NB4 (cell line): ENCODE measurements around the gene HYAL1.

Experiments
- MYC ChIP-seq: IDR thresholded peaks from 2 replicates; pipeline ENCODE4 v1.6.1; 2011; ENCODE audit warnings: low read depth, low read length
- POLR2A ChIP-seq: IDR thresholded peaks from 2 replicates; pipeline ENCODE4 v1.6.1; 2011; ENCODE audit warnings: mild to moderate bottlenecking; ENCODE audit not compliant: insufficient read length; ENCODE audit errors: extremely low read depth
- TF ChIP-seq, protein P1 (sequence below): IDR thresholded peaks from one replicate; pipeline ENCODE4 v1.5.1; 2012; ENCODE audit warnings: low read depth, low read length
- TF ChIP-seq, protein P2 (sequence below): IDR thresholded peaks from 2 replicates; pipeline ENCODE4 v1.6.1; 2011; ENCODE audit warnings: low read depth, low read length

DNA sequence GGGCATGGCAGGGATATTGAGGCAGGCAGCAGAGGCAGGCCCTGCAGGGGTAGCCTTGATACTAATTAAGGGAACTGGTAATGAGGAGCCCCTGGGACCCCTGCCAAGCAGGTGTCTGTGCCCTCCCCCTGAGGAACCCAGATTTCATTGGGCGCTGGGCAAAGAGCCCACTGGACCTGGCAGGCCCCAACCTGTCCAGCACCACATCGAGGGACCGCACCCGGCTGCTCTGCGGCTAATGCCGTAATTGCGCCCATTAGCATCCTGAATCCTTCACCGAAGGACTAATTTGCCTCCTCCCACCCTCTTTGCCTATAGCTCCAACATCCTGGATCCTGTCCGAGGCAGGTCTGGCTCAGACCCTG, 48.1 kb downstream of the HYAL1 start:
- TF ChIP-seq POLR2A (no peak), MYC (no peak)
- TF ChIP-seq, protein P1, sequence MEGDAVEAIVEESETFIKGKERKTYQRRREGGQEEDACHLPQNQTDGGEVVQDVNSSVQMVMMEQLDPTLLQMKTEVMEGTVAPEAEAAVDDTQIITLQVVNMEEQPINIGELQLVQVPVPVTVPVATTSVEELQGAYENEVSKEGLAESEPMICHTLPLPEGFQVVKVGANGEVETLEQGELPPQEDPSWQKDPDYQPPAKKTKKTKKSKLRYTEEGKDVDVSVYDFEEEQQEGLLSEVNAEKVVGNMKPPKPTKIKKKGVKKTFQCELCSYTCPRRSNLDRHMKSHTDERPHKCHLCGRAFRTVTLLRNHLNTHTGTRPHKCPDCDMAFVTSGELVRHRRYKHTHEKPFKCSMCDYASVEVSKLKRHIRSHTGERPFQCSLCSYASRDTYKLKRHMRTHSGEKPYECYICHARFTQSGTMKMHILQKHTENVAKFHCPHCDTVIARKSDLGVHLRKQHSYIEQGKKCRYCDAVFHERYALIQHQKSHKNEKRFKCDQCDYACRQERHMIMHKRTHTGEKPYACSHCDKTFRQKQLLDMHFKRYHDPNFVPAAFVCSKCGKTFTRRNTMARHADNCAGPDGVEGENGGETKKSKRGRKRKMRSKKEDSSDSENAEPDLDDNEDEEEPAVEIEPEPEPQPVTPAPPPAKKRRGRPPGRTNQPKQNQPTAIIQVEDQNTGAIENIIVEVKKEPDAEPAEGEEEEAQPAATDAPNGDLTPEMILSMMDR = no peak
- TF ChIP-seq, protein P2, sequence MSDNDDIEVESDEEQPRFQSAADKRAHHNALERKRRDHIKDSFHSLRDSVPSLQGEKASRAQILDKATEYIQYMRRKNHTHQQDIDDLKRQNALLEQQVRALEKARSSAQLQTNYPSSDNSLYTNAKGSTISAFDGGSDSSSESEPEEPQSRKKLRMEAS = no peak
